IMR-90 (cell line): Measurements from ENCODE around the gene PRPF6. TPM values are rescaled to one million over a fixed set of nuclear protein-coding genes. Genes with fewer than 3 reads are reported as not detected.
A peak's percentile ranks its signal among the peaks of the same experiment; 100 is the strongest.

ENCODE experiments used
- ATAC-seq: fragments of 200-7000 bp; cut with Tn5 transposase; 2 replicates; pipeline ENCODE4 v1.9.1; 2020; ENCODE audit warnings: low read depth, mild to moderate bottlenecking, moderate library complexity
- BruUV-seq: library from RNA; stranded (reverse); fragments of 400-500 nt; replicated peaks from 2 replicates; lab custom pipeline; 2021; lab: Mats Ljungman, UMichigan
- CTCF ChIA-PET: fragments of 300-600 bp; formaldehyde crosslinking; extraction: SDS; loops from one replicate; lab custom pipeline; 2021; ENCODE audit warnings: antibody characterized with exemption; lab: Yijun Ruan, JAX
- POLR2A ChIA-PET: fragments of 300-600 bp; sonication (Branson Sonifier 250); formaldehyde crosslinking; loops from one replicate; lab custom pipeline; 2022; ENCODE audit warnings: antibody characterized with exemption; ENCODE audit not compliant: unreplicated experiment; lab: Charles Lee
- DNase-seq: peaks from one replicate; pipeline ENCODE4 v3.0.0; 2013
- H2AFZ ChIP-seq: replicated peaks from 2 replicates; pipeline ENCODE3; 2013; ENCODE audit warnings: low read length, mild to moderate bottlenecking; ENCODE audit not compliant: poor library complexity
- H2AK5ac ChIP-seq: 2 replicates; pipeline ENCODE4 v1.6.1; 2013; ENCODE audit warnings: low read depth, low read length, inconsistent platforms
- H2AK9ac ChIP-seq: replicated peaks from 2 replicates; pipeline ENCODE3; 2013; ENCODE audit warnings: mild to moderate bottlenecking, low read depth, low read length, moderate library complexity; ENCODE audit not compliant: poor library complexity
- H2BK120ac ChIP-seq: 2 replicates; pipeline ENCODE4 v1.6.1; 2013; ENCODE audit warnings: low read depth, low read length, inconsistent platforms
- H2BK15ac ChIP-seq: 3 replicates; pipeline ENCODE4 v1.6.1; 2013; ENCODE audit warnings: low read depth, low read length, inconsistent platforms
- H2BK20ac ChIP-seq: 2 replicates; pipeline ENCODE4 v1.6.1; 2013; ENCODE audit warnings: low read depth, mild to moderate bottlenecking, inconsistent platforms, low read length, moderate library complexity
- H2BK5ac ChIP-seq: 2 replicates; pipeline ENCODE4 v1.6.1; 2013; ENCODE audit warnings: mild to moderate bottlenecking, low read depth, low read length, inconsistent platforms; ENCODE audit not compliant: poor library complexity, severe bottlenecking
- H3K14ac ChIP-seq: replicated peaks from 2 replicates; pipeline ENCODE4 v1.6.1; 2013; ENCODE audit warnings: low read depth, low read length, inconsistent platforms
- H3K18ac ChIP-seq: 2 replicates; pipeline ENCODE4 v1.6.1; 2013; ENCODE audit warnings: low read depth, low read length, control low read depth
- H3K23ac ChIP-seq: 2 replicates; pipeline ENCODE4 v1.6.1; 2013; ENCODE audit warnings: low read depth, low read length, inconsistent platforms
- H3K27ac ChIP-seq: 2 replicates; pipeline ENCODE4 v1.5.1; 2013; ENCODE audit warnings: mild to moderate bottlenecking, control low read depth, low read length; ENCODE audit not compliant: insufficient read depth
- H3K27me3 ChIP-seq: 2 replicates; pipeline ENCODE4 v1.6.1; 2013; ENCODE audit warnings: low read length; ENCODE audit not compliant: control insufficient read depth, insufficient read depth
- H3K36me3 ChIP-seq: 2 replicates; pipeline ENCODE4 v1.6.1; 2013; ENCODE audit warnings: low read length, mixed read lengths; ENCODE audit not compliant: control insufficient read depth, insufficient read depth
- H3K4ac ChIP-seq: 2 replicates; pipeline ENCODE4 v1.6.1; 2013; ENCODE audit warnings: low read depth, low read length, inconsistent platforms
- H3K4me1 ChIP-seq: 2 replicates; pipeline ENCODE4 v1.6.1; 2013; ENCODE audit warnings: low read length, mixed read lengths; ENCODE audit not compliant: control insufficient read depth, insufficient read depth
- H3K4me2 ChIP-seq: 2 replicates; pipeline ENCODE4 v1.6.1; 2013; ENCODE audit warnings: low read depth, mild to moderate bottlenecking, control low read depth, low read length, moderate library complexity
- H3K4me3 ChIP-seq: 2 replicates; pipeline ENCODE4 v1.5.1; 2013; ENCODE audit warnings: low read depth, mild to moderate bottlenecking, control low read depth, low read length, moderate library complexity; ENCODE audit not compliant: insufficient read depth
- H3K56ac ChIP-seq: 2 replicates; pipeline ENCODE4 v1.6.1; 2013; ENCODE audit warnings: low read length, inconsistent platforms; ENCODE audit not compliant: insufficient read depth; ENCODE audit errors: extremely low read depth
- H3K79me1 ChIP-seq, 2 experiments: 2 replicates each; pipeline ENCODE4 v1.6.1; 2013; ENCODE audit warnings: low read length in 2 of 2, inconsistent platforms in 1 of 2, low read depth in 1 of 2
- H3K9ac ChIP-seq: 2 replicates; pipeline ENCODE4 v1.6.1; 2013; ENCODE audit warnings: low read depth, low read length, control low read depth
- H3K9me1 ChIP-seq: 2 replicates; pipeline ENCODE4 v1.6.1; 2013; ENCODE audit warnings: low read length, inconsistent platforms; ENCODE audit not compliant: insufficient read depth
- H3K9me3 ChIP-seq: 2 replicates; pipeline ENCODE4 v1.6.1; 2013; ENCODE audit warnings: low read length; ENCODE audit not compliant: control insufficient read depth, insufficient read depth
- H4K20me1 ChIP-seq: 2 replicates; pipeline ENCODE4 v1.6.1; 2013; ENCODE audit warnings: low read length, inconsistent platforms; ENCODE audit not compliant: insufficient read depth
- H4K5ac ChIP-seq: 2 replicates; pipeline ENCODE4 v1.6.1; 2013; ENCODE audit warnings: mild to moderate bottlenecking, low read depth, low read length, control low read depth
- H4K8ac ChIP-seq, 2 experiments: 2 replicates each; pipeline ENCODE4 v1.6.1; 2013; ENCODE audit warnings: low read depth in 2 of 2, low read length in 2 of 2, control low read depth in 1 of 2, inconsistent platforms in 1 of 2
- H4K91ac ChIP-seq: 2 replicates; pipeline ENCODE4 v1.6.1; 2013; ENCODE audit warnings: low read depth, low read length, inconsistent platforms; ENCODE audit not compliant: insufficient read depth
- CEBPB ChIP-seq: IDR thresholded peaks from 2 replicates; pipeline ENCODE4 v1.6.1; 2012; ENCODE audit warnings: low read depth, low read length, improper control_type of control experiment
- CTCF ChIP-seq: conservative IDR thresholded peaks from 2 replicates; pipeline ENCODE4 v1.5.1; 2012; ENCODE audit warnings: mild to moderate bottlenecking, low read depth, low read length, improper control_type of control experiment
- WGBS, 2 experiments: methylation state at CpG; one replicate each; pipeline versions ENCODE4 v1.1.5 to v1.1.7; 2013; ENCODE audit warnings: missing lambda C conversion rate in 2 of 2; ENCODE audit not compliant: insufficient read length in 1 of 2; ENCODE audit errors: extremely low coverage in 2 of 2; 5-methylcytosine and 5-hydroxymethylcytosine counted together
- dilution Hi-C: fragments of 300-500 bp; cut with HindIII; formaldehyde crosslinking; loops from one replicate; pipeline ENCODE4 v1.14.3; 2018; ENCODE audit warnings: low sequenced_read_pairs; ENCODE audit not compliant: unreplicated experiment
- in situ Hi-C: fragments of 300-500 bp; cut with MboI; formaldehyde crosslinking; loops from 3 replicates; pipeline ENCODE4 v1.14.3; 2019; ENCODE audit warnings: low sequenced_read_pairs, inconsistent platforms, mixed read lengths
- intact Hi-C: fragments of 100-400 bp; cut with micrococcal nuclease; formaldehyde crosslinking; loops from 2 replicates; pipeline ENCODE4 v1.10.0; 2022
- polyA plus RNA-seq, 3 experiments: library from polyadenylated mRNA; depleted of rRNA; stranded (reverse); fragments of >200 nt; gene quantifications; 2 replicates each; pipeline ENCODE4 v1.2.3, GENCODE V29; 2012; ENCODE audit warnings: low replicate concordance in 1 of 3
- total RNA-seq: library from RNA; depleted of rRNA; stranded (reverse); fragments of >200 nt; gene quantifications from 2 replicates; pipeline ENCODE4 v1.2.3, GENCODE V29; 2012

The PRPF6 gene
- total and polyA plus RNA-seq, 2 of the 4 experiments (the other 2 are of a cell fraction), result 43.5 to 71.3 TPM

- Histone ChIP-seq H3K9me3 (no peaks in the 10 kb centered on the region), H3K4ac (no peak overlapping the region), H3K4me2 (no peak overlapping the region), H2BK15ac (no peak overlapping the region), H3K27me3 (peaks cover 57% of the 10 kb centered on the region), H4K91ac (no peak overlapping the region), H2AK9ac (peak overlapping the region; percentile 42), H3K18ac (no peak overlapping the region), H3K36me3 (no peaks in the 10 kb centered on the region), H3K4me1 (peaks cover 5% of the 10 kb centered on the region; the same call in 1 of the 2 replicates), H4K20me1 (peaks cover 5% of the 10 kb centered on the region; the same call in 1 of the 2 replicates), H3K23ac (no peak overlapping the region), H3K9ac (no peak overlapping the region), H4K8ac (no peak overlapping the region), H4K5ac (no peak overlapping the region), H2BK5ac (no peak overlapping the region), H2AFZ (peak overlapping the region; percentile 11), H3K14ac (no peak overlapping the region), H3K4me3 (no peak overlapping the region), H3K79me1 (no peaks in the 10 kb centered on the region), H2AK5ac (no peak overlapping the region), H2BK120ac (no peak overlapping the region), H3K9me1 (no peaks in the 10 kb centered on the region), H3K27ac (no peak overlapping the region), H3K56ac (no peak overlapping the region), H2BK20ac (no peak overlapping the region)
- DNase-seq (no peak), ATAC-seq (no peak)
- in situ Hi-C loops (no loop called here), dilution Hi-C loops (no loop called here), intact Hi-C loops (no loop called here)
- POLR2A ChIA-PET, result no interaction called here
- 70% methylated on average over 6 of the region's 15 CpGs; no CpG with 5 or more reads in 1 of the 2 experiments for WGBS, 2 experiments
- TF ChIP-seq CTCF, result no peak
- peak; percentile 16; the same call in 1 of the 2 replicates for TF ChIP-seq CEBPB
- CTCF ChIA-PET, result no interaction called here
- no TSS peak for BruUV-seq
Observed at GRCh38 chr20:64041040-64041780, 60.3 kb downstream of the PRPF6 start.
